K562 (cell line): ENCODE results near the gene COL28A1. TPM values are rescaled to one million over a fixed set of nuclear protein-coding genes. Genes with fewer than 3 reads are reported as not detected.
A peak's percentile ranks its signal among the peaks of the same experiment; 100 is the strongest.

Experiments used
- ARNT ChIP-seq, 2 experiments: fragments of 450-650 bp; IDR thresholded peaks; 2 replicates each; pipeline ENCODE4 v1.6.1; 2016; ENCODE audit warnings: mild to moderate bottlenecking in 1 of 2
- ATF4 ChIP-seq: fragments of 450-650 bp; formaldehyde crosslinking; IDR thresholded peaks from 2 replicates; pipeline ENCODE4 v1.4.0; 2022; ENCODE audit warnings: mild to moderate bottlenecking, moderate library complexity
- CC2D1A ChIP-seq: fragments of 450-650 bp; IDR thresholded peaks from 2 replicates; pipeline ENCODE4 v1.6.1; 2017; ENCODE audit warnings: mild to moderate bottlenecking
- DLX4 ChIP-seq: fragments of 250-450 bp; sonication (Bioruptor Pico); IDR thresholded peaks from 2 replicates; pipeline ENCODE4 v1.6.1; 2021; ENCODE audit warnings: mild to moderate bottlenecking
- HDAC6 ChIP-seq: IDR thresholded peaks from 2 replicates; pipeline ENCODE4 v1.6.1; 2012; ENCODE audit warnings: low read depth, mild to moderate bottlenecking, control low read depth, inconsistent platforms, low read length, moderate library complexity
- HNRNPUL1 ChIP-seq: fragments of 200-400 bp; formaldehyde crosslinking; IDR thresholded peaks from 2 replicates; pipeline ENCODE4 v1.6.1; 2017; ENCODE audit warnings: low read length
- ILF3 ChIP-seq: fragments of 450-650 bp; IDR thresholded peaks from 2 replicates; pipeline ENCODE4 v1.6.1; 2018; ENCODE audit warnings: antibody characterized with exemption, mild to moderate bottlenecking, moderate library complexity, borderline replicate concordance
- IRF2 ChIP-seq: sonication (generic); formaldehyde crosslinking; IDR thresholded peaks from 2 replicates; pipeline ENCODE4 v1.8.1; 2022; ENCODE audit warnings: mild to moderate bottlenecking, missing genetic modification reagents
- MGA ChIP-seq: fragments of 450-650 bp; IDR thresholded peaks from 2 replicates; pipeline ENCODE4 v1.6.1; 2016; ENCODE audit warnings: mild to moderate bottlenecking, moderate library complexity
- PRMT5 ChIP-seq: sonication (generic); formaldehyde crosslinking; IDR thresholded peaks from 2 replicates; pipeline ENCODE4 v1.5.0; 2020; ENCODE audit warnings: missing genetic modification reagents
- SAFB2 ChIP-seq: fragments of 200-400 bp; formaldehyde crosslinking; IDR thresholded peaks from 2 replicates; pipeline ENCODE4 v1.6.1; 2018; ENCODE audit warnings: borderline replicate concordance, low read length, low read depth, moderate library complexity; ENCODE audit not compliant: severe bottlenecking
- TAF7 ChIP-seq: fragments of 450-650 bp; IDR thresholded peaks from 2 replicates; pipeline ENCODE4 v1.6.1; 2016; ENCODE audit warnings: missing genetic modification characterization, missing compliant biosample characterization
- TBL1XR1 ChIP-seq, 2 experiments: IDR thresholded peaks; 2 replicates each; pipeline ENCODE4 v1.6.1; 2012; ENCODE audit warnings: improper control_type of control experiment in 2 of 2, low read length in 2 of 2, mild to moderate bottlenecking in 1 of 2
- TEAD4 ChIP-seq, 2 experiments: sonication (generic) in 1 of 2; formaldehyde crosslinking in 1 of 2; IDR thresholded peaks; 2 replicates each; pipeline versions ENCODE4 v1.6.1 to v1.8.0; 2012 to 2022; ENCODE audit warnings: borderline replicate concordance in 1 of 2, inconsistent platforms in 1 of 2, low read length in 1 of 2, mild to moderate bottlenecking in 1 of 2, missing genetic modification reagents in 1 of 2
- ZNF224 ChIP-seq: sonication (generic); formaldehyde crosslinking; IDR thresholded peaks from 2 replicates; pipeline ENCODE4 v1.8.0; 2022; ENCODE audit warnings: mild to moderate bottlenecking, missing genetic modification reagents
- ZNF311 ChIP-seq: fragments of 250-450 bp; sonication (Bioruptor Pico); IDR thresholded peaks from 2 replicates; pipeline ENCODE4 v1.4.0; 2020; ENCODE audit warnings: mild to moderate bottlenecking, moderate library complexity
- polyA plus RNA-seq, 8 experiments: library from polyadenylated mRNA; depleted of rRNA in 4 of 8; stranded (reverse) in 5 of 8; unstranded in 3 of 8; fragments of >200 nt; fragmentation: Nextera tagmentation in 2 of 8; fragmentation: Illumina TruSeq in 1 of 8; extraction: Ambion mirVana in 2 of 8; extraction: Trizol in 1 of 8; gene quantifications; 2 replicates each; pipeline versions ENCODE4 v1.2.1 to v1.2.3, GENCODE V29; 2011 to 2014; ENCODE audit warnings: inconsistent platforms in 1 of 8, missing spikeins in 1 of 8
- total RNA-seq, 7 experiments: library from RNA; depleted of rRNA in 6 of 7; stranded (reverse); fragments of >200 nt in 6 of 7; fragmentation: Illumina TruSeq in 2 of 7; extraction: Trizol in 2 of 7; gene quantifications; 2 replicates each; pipeline versions ENCODE4 v1.2.1 to v1.2.3, GENCODE V29; 2011 to 2021; ENCODE audit warnings: low replicate concordance in 1 of 7

COL28A1 gene
- total and polyA plus RNA-seq, 9 of the 15 experiments (the other 6 are each of a cell fraction or from before 2014, with no cell fraction given): 0.03 to 0.13 (median 0.05) TPM; not detected in 3

GRCh38 chr7:7424151-7424873, 111.4 kb downstream of the COL28A1 start (continued):
- TF ChIP-seq MGA: no peak
- peak; percentile 19; the same call in 1 of the 2 replicates for TF ChIP-seq TEAD4 (IDR thresholded peaks at IDR 0.05; ENCODE audit: low read length)
- no peak for TF ChIP-seq TEAD4 (CRISPR knock-in tag; IDR thresholded peaks at IDR 0.05; ENCODE audit: borderline replicate concordance)
- no peak for TF ChIP-seq ARNT (IDR thresholded peaks at IDR 0.05)
- TF ChIP-seq IRF2 (CRISPR knock-in tag): no peak
- TF ChIP-seq ILF3: no peak
- TF ChIP-seq DLX4 (CRISPR knock-in tag): no peak
- no peak for TF ChIP-seq ZNF224
- peak; percentile 70 for TF ChIP-seq CC2D1A
- no peak for TF ChIP-seq TAF7
- TF ChIP-seq TBL1XR1 (IDR thresholded peaks at IDR 0.05; ENCODE audit: low read length in 2 of 2): no peak
- no peak for TF ChIP-seq ZNF311 (CRISPR knock-in tag)
- TF ChIP-seq HDAC6: no peak
- no peak for TF ChIP-seq SAFB2
- TF ChIP-seq ATF4 (CRISPR knock-in tag): no peak
- TF ChIP-seq PRMT5 (CRISPR knock-in tag): no peak
- no peak for TF ChIP-seq HNRNPUL1
